ENCODE results near the gene FAM78B. TPM values are rescaled to one million over a fixed set of nuclear protein-coding genes. Genes with fewer than 3 reads are reported as not detected.

Gene FAM78B
- total RNA-seq, 3 donors from 2014 or later = 0.46 to 1.5 (median 0.90) TPM

- Mint-ChIP-seq H3K9me3 (no peaks in the 10 kb centered on the region), H3K4me3 (no peak overlapping the region), H3K36me3 (ENCODE audit: insufficient read depth) (no peaks in the 10 kb centered on the region), H3K4me1 (ENCODE audit: low read depth) (no peaks in the 10 kb centered on the region), H3K27me3 (ENCODE audit: low read depth) (peaks cover 2% of the 10 kb centered on the region)
- ATAC-seq (no peak), DNase-seq (no peak)
These were observed 21.3 kb downstream of the FAM78B start for GRCh38 chr1:166145499-166145898.

GRCh38 chr1:166141969-166142368, 24.8 kb downstream of the FAM78B start:
- Mint-ChIP-seq H3K4me3 (no peak overlapping the region), H3K4me1 (ENCODE audit: low read depth) (no peaks in the 10 kb centered on the region), H3K36me3 (ENCODE audit: insufficient read depth) (no peaks in the 10 kb centered on the region), H3K27me3 (ENCODE audit: low read depth) (peaks cover 2% of the 10 kb centered on the region), H3K9me3 (no peaks in the 10 kb centered on the region)
- no peak for ATAC-seq
- DNase-seq = no peak

GRCh38 chr1:166140251-166140650, 26.6 kb downstream of the FAM78B start:
- Mint-ChIP-seq H3K4me3 (no peak overlapping the region), H3K27me3 (ENCODE audit: low read depth) (peaks cover 2% of the 10 kb centered on the region), H3K36me3 (ENCODE audit: insufficient read depth) (no peaks in the 10 kb centered on the region), H3K9me3 (no peaks in the 10 kb centered on the region), H3K4me1 (ENCODE audit: low read depth) (no peaks in the 10 kb centered on the region)
- no peak for DNase-seq
- ATAC-seq = no peak

GRCh38 chr1:166139735-166140134, 27.1 kb downstream of the FAM78B start:
- no peaks in the 10 kb centered on the region for H3K4me1 Mint-ChIP-seq (ENCODE audit: low read depth)
- DNase-seq = no peak
- H3K9me3 Mint-ChIP-seq = no peaks in the 10 kb centered on the region

GRCh38 chr1:166136699-166137401, 30.0 kb downstream of the FAM78B start:
- no peak for DNase-seq
- no peak overlapping the region for H3K4me3 Mint-ChIP-seq

More at GRCh38 chr1:166139735-166140134, 27.1 kb downstream of the FAM78B start:
- no peaks in the 10 kb centered on the region for H3K36me3 Mint-ChIP-seq (ENCODE audit: insufficient read depth)
- H3K27me3 Mint-ChIP-seq (ENCODE audit: low read depth) = peaks cover 2% of the 10 kb centered on the region
- ATAC-seq = no peak
- no peak overlapping the region for H3K4me3 Mint-ChIP-seq

GRCh38 chr1:166136222-166136621, 30.6 kb downstream of the FAM78B start:
- H3K36me3 Mint-ChIP-seq (ENCODE audit: insufficient read depth) = no peaks in the 10 kb centered on the region
- no peaks in the 10 kb centered on the region for H3K27me3 Mint-ChIP-seq (ENCODE audit: low read depth)
- ATAC-seq (no peak), DNase-seq (no peak)
- H3K4me1 Mint-ChIP-seq (ENCODE audit: low read depth) = no peaks in the 10 kb centered on the region
- H3K9me3 Mint-ChIP-seq = peaks cover 5% of the 10 kb centered on the region
- no peak overlapping the region for H3K4me3 Mint-ChIP-seq

More at GRCh38 chr1:166136699-166137401, 30.0 kb downstream of the FAM78B start:
- Mint-ChIP-seq H3K27me3 (ENCODE audit: low read depth) (no peaks in the 10 kb centered on the region), H3K36me3 (ENCODE audit: insufficient read depth) (no peaks in the 10 kb centered on the region), H3K4me1 (ENCODE audit: low read depth) (no peaks in the 10 kb centered on the region), H3K9me3 (peaks cover 5% of the 10 kb centered on the region)
- ATAC-seq = no peak

- Mint-ChIP-seq H3K4me3 (no peak overlapping the region), H3K9me3 (peaks cover 5% of the 10 kb centered on the region), H3K27me3 (ENCODE audit: low read depth) (no peaks in the 10 kb centered on the region), H3K4me1 (ENCODE audit: low read depth) (no peaks in the 10 kb centered on the region), H3K36me3 (ENCODE audit: insufficient read depth) (no peaks in the 10 kb centered on the region)
- ATAC-seq (no peak), DNase-seq (no peak)
These were observed 32.9 kb downstream of the FAM78B start for GRCh38 chr1:166133857-166134256.

GRCh38 chr1:166133276-166133841, 33.4 kb downstream of the FAM78B start:
- Mint-ChIP-seq H3K36me3 (ENCODE audit: insufficient read depth) (no peaks in the 10 kb centered on the region), H3K4me1 (ENCODE audit: low read depth) (no peaks in the 10 kb centered on the region), H3K9me3 (peaks cover 5% of the 10 kb centered on the region), H3K27me3 (ENCODE audit: low read depth) (no peaks in the 10 kb centered on the region), H3K4me3 (no peak overlapping the region)
- DNase-seq = no peak
- ATAC-seq = no peak

GRCh38 chr1:166132496-166132895, 34.3 kb downstream of the FAM78B start:
- Mint-ChIP-seq H3K9me3 (peaks cover 5% of the 10 kb centered on the region), H3K4me3 (no peak overlapping the region), H3K36me3 (ENCODE audit: insufficient read depth) (no peaks in the 10 kb centered on the region), H3K4me1 (ENCODE audit: low read depth) (no peaks in the 10 kb centered on the region), H3K27me3 (ENCODE audit: low read depth) (no peaks in the 10 kb centered on the region)
- DNase-seq (no peak), ATAC-seq (no peak)

GRCh38 chr1:166129006-166129405, 37.8 kb downstream of the FAM78B start:
- Mint-ChIP-seq H3K4me1 (ENCODE audit: low read depth) (no peaks in the 10 kb centered on the region), H3K36me3 (ENCODE audit: insufficient read depth) (no peaks in the 10 kb centered on the region), H3K4me3 (no peak overlapping the region), H3K9me3 (peaks cover 5% of the 10 kb centered on the region), H3K27me3 (ENCODE audit: low read depth) (no peaks in the 10 kb centered on the region)
- ATAC-seq = no peak
- no peak for DNase-seq

- peaks cover 5% of the 10 kb centered on the region for H3K9me3 Mint-ChIP-seq
- no peaks in the 10 kb centered on the region for H3K36me3 Mint-ChIP-seq (ENCODE audit: insufficient read depth)
- no peak for DNase-seq
- no peaks in the 10 kb centered on the region for H3K27me3 Mint-ChIP-seq (ENCODE audit: low read depth)
- H3K4me3 Mint-ChIP-seq = no peak overlapping the region
- no peaks in the 10 kb centered on the region for H3K4me1 Mint-ChIP-seq (ENCODE audit: low read depth)
- ATAC-seq = no peak
These were observed 38.6 kb downstream of the FAM78B start for GRCh38 chr1:166128195-166128594.

- H3K9me3 Mint-ChIP-seq = no peaks in the 10 kb centered on the region
- no peaks in the 10 kb centered on the region for H3K27me3 Mint-ChIP-seq (ENCODE audit: low read depth)
- no peak for ATAC-seq
- no peaks in the 10 kb centered on the region for H3K4me1 Mint-ChIP-seq (ENCODE audit: low read depth)
- DNase-seq = no peak
- no peak overlapping the region for H3K4me3 Mint-ChIP-seq
- no peaks in the 10 kb centered on the region for H3K36me3 Mint-ChIP-seq (ENCODE audit: insufficient read depth)
These were observed 39.8 kb downstream of the FAM78B start for GRCh38 chr1:166127003-166127402.

- no peak for ATAC-seq
- no peaks in the 10 kb centered on the region for H3K36me3 Mint-ChIP-seq (ENCODE audit: insufficient read depth)
- H3K4me3 Mint-ChIP-seq = no peak overlapping the region
- H3K4me1 Mint-ChIP-seq (ENCODE audit: low read depth) = no peaks in the 10 kb centered on the region
- H3K27me3 Mint-ChIP-seq (ENCODE audit: low read depth) = no peaks in the 10 kb centered on the region
- DNase-seq = no peak
- H3K9me3 Mint-ChIP-seq = peaks cover 3% of the 10 kb centered on the region
These were observed 43.8 kb downstream of the FAM78B start for GRCh38 chr1:166122873-166123466.

- Mint-ChIP-seq H3K9me3 (peaks cover 3% of the 10 kb centered on the region), H3K36me3 (ENCODE audit: insufficient read depth) (no peaks in the 10 kb centered on the region), H3K27me3 (ENCODE audit: low read depth) (no peaks in the 10 kb centered on the region), H3K4me3 (no peak overlapping the region), H3K4me1 (ENCODE audit: low read depth) (no peaks in the 10 kb centered on the region)
- no peak for DNase-seq
- peak in 1 of 2 donors; percentile 10 for ATAC-seq
These were observed 45.8 kb downstream of the FAM78B start for GRCh38 chr1:166121010-166121409.

- no peaks in the 10 kb centered on the region for H3K27me3 Mint-ChIP-seq (ENCODE audit: low read depth)
- H3K9me3 Mint-ChIP-seq = peaks cover 3% of the 10 kb centered on the region
- no peaks in the 10 kb centered on the region for H3K4me1 Mint-ChIP-seq (ENCODE audit: low read depth)
- no peak overlapping the region for H3K4me3 Mint-ChIP-seq
- ATAC-seq = no peak
- DNase-seq = no peak
- no peaks in the 10 kb centered on the region for H3K36me3 Mint-ChIP-seq (ENCODE audit: insufficient read depth)
These were observed 46.5 kb downstream of the FAM78B start for GRCh38 chr1:166120281-166120680.

Data from activated T-cell treated with anti-CD3 and anti-CD28 coated beads, Interleukin-2, amount 50 U/mL, for 4 hours (primary cell).